Choroid plexus epithelial cell (primary cell): ENCODE results near the gene TNP1.

Experiments used
- DNase-seq: peaks from one replicate; pipeline ENCODE4 v3.0.0-alpha.2; 2010; ENCODE audit warnings: low read depth
- H3K4me3 ChIP-seq: 2 replicates; pipeline ENCODE4 v1.5.1; 2011; ENCODE audit warnings: low read depth, mild to moderate bottlenecking, control low read depth, low read length, moderate library complexity
- TF ChIP-seq, protein P1 (sequence below): conservative IDR thresholded peaks from 2 replicates; pipeline ENCODE4 v1.5.1; 2011; ENCODE audit warnings: low read depth, mild to moderate bottlenecking, control low read depth, inconsistent platforms, low read length, moderate library complexity

TNP1 gene

GRCh38 chr2:216900406-216900805, 40.5 kb upstream of the TNP1 start:
- no peak overlapping the region for H3K4me3 ChIP-seq
- no peak for DNase-seq
- TF ChIP-seq, protein P1, sequence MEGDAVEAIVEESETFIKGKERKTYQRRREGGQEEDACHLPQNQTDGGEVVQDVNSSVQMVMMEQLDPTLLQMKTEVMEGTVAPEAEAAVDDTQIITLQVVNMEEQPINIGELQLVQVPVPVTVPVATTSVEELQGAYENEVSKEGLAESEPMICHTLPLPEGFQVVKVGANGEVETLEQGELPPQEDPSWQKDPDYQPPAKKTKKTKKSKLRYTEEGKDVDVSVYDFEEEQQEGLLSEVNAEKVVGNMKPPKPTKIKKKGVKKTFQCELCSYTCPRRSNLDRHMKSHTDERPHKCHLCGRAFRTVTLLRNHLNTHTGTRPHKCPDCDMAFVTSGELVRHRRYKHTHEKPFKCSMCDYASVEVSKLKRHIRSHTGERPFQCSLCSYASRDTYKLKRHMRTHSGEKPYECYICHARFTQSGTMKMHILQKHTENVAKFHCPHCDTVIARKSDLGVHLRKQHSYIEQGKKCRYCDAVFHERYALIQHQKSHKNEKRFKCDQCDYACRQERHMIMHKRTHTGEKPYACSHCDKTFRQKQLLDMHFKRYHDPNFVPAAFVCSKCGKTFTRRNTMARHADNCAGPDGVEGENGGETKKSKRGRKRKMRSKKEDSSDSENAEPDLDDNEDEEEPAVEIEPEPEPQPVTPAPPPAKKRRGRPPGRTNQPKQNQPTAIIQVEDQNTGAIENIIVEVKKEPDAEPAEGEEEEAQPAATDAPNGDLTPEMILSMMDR, result no peak

- no peak for DNase-seq
- TF ChIP-seq, protein P1, result no peak
- no peak overlapping the region for H3K4me3 ChIP-seq
These were observed 37.8 kb upstream of the TNP1 start for GRCh38 chr2:216897561-216898203.

DNA sequence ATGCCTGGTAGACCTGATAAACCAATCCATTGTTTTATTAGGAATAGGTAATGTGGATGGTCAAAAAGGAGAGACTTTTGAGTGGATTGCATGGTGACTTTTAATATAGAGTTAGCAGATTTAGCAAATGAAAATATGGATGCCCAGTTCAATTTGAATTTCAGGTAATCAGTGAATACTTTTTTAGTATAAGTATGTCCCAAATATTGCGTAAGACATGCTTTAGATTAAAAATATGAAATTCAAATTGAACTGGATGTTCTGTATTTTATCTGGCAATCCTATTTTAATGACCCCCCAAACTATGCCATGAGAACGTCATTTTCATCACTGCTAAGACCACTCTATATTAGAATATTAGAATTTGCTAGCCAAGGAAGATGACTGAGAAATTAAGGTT, 30.3 kb upstream of the TNP1 start:
- no peak for DNase-seq
- TF ChIP-seq, protein P1, result no peak

DNA sequence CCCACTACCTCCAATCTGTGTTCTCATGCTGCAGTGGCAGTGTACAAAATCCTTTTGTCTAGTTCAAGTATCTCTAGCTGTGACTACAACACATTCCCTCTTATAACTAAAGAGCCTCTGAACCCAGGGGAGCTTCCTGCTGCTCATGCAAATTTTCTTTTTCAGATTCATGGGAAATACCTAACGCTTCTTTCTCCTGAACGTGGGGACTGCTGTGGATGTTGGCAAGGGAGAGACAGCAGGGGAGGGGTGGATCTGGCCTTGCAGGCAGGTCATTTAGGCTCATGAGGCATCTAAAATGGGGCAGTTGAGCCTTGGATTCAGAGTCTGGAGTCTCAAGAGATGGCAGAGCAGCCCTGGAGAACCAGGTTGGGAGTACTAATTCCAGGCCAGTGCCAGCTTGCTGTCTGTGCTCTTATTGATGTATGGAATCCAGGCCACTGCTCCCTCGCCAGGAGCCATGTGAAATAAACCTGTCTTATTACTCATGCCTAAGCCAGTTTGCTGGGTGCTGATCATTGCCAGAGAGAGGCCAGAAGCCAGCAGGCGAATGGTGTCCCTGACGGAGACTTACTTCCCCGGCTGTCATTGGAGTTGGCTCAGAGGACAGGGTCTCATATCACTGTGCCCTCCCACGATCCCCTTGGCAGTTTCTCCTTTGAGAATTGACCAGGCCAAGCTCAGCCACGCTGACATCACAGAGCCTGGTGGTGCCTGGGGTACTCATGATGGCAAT, 29.2 kb upstream of the TNP1 start:
- H3K4me3 ChIP-seq, result no peak overlapping the region
- DNase-seq, result no peak
- TF ChIP-seq, protein P1, result no peak

More for the DNA sequence above, 30.3 kb upstream of the TNP1 start:
- H3K4me3 ChIP-seq, result no peak overlapping the region

DNA sequence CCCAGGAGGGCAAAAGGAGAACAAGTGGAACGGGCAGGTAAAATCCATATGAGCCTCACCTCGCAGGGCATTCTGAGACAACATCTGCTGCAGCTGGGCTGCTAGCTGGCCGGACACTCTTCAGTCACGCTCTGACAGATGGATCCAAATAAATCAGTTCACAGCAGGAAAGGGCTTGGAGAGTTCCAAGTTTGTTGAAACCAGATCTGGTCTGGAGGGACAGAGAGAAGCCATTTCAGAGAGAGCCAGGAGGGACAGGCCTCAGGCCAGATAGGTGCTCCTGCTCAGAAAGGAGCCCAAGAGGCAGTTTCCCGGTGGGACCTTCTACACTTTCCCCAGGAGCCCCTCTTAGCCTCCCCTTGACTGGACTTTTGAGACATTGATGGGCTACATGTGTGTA, 28.2 kb upstream of the TNP1 start:
- no peak overlapping the region for H3K4me3 ChIP-seq
- DNase-seq, result no peak
- TF ChIP-seq, protein P1, result no peak

DNA sequence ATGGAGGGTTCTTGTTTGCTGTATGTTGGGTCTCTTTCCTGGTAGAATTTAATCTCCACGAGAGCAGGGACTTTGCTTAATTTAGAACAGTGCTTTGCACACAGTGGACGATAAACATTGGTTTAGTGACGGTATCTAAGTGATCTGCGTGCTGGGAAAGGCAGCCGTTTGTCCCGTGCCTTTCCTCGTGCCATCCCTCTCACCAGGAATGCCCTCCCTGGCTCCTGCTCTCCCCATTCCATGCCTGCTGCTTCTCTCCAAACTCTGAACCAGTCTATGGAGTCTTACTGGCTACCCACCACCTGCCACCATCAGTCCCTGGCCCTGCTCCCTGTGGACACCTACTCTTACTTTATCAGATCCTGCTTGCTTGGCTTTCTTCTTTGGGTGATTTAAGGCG, 27.3 kb upstream of the TNP1 start:
- H3K4me3 ChIP-seq, result no peak overlapping the region
- TF ChIP-seq, protein P1, result no peak
- DNase-seq, result no peak
